HEK293 (cell line): ENCODE measurements around the gene HMGA1.

Experiments used
- CTCF ChIA-PET: fragments of 350-600 bp; formaldehyde crosslinking; extraction: SDS; loops from one replicate; lab custom pipeline; 2021; ENCODE audit warnings: antibody characterized with exemption; lab: Yijun Ruan, JAX
- POLR2A ChIA-PET: fragments of 300-600 bp; formaldehyde crosslinking; extraction: SDS; loops from one replicate; lab custom pipeline; 2020; ENCODE audit warnings: antibody characterized with exemption, inconsistent platforms; lab: Yijun Ruan, JAX
- H3K27ac ChIP-seq: fragments of 200-500 bp; sonication (Bioruptor generic); 2 replicates; pipeline ENCODE4 v1.5.1; 2014; ENCODE audit warnings: low read depth, low read length, control low read depth, inconsistent platforms; ENCODE audit errors: extremely low read depth
- H3K36me3 ChIP-seq, 2 experiments: fragments of 200-500 bp in 1 of 2; sonication (Bioruptor generic) in 1 of 2; 1 replicate in 1 of 2; 2 replicates in 1 of 2; pipeline ENCODE4 v1.5.1; 2014 to 2017; ENCODE audit warnings: inconsistent platforms in 2 of 2, low read length in 2 of 2; ENCODE audit not compliant: control insufficient read depth in 2 of 2, insufficient read depth in 1 of 2
- H3K4me1 ChIP-seq: fragments of 200-500 bp; sonication (Bioruptor generic); 2 replicates; pipeline ENCODE4 v1.5.1; 2014; ENCODE audit warnings: mild to moderate bottlenecking, low read length, inconsistent platforms; ENCODE audit not compliant: control insufficient read depth, insufficient read depth
- H3K4me3 ChIP-seq: 2 replicates; pipeline ENCODE4 v1.5.1; 2011; ENCODE audit warnings: low read depth, mild to moderate bottlenecking, control low read depth, low read length, moderate library complexity
- H3K9me3 ChIP-seq: fragments of 200-500 bp; sonication (Bioruptor generic); 2 replicates; pipeline ENCODE4 v1.5.1; 2014; ENCODE audit warnings: low read depth, low read length, inconsistent platforms; ENCODE audit not compliant: control insufficient read depth, insufficient read depth
- EGR2 ChIP-seq: fragments of 450-650 bp; formaldehyde crosslinking; IDR thresholded peaks from 2 replicates; pipeline ENCODE4 v1.5.1; 2016; ENCODE audit warnings: low read depth, missing biosample characterization, missing genetic modification characterization
- GLIS2 ChIP-seq: fragments of 450-650 bp; formaldehyde crosslinking; IDR thresholded peaks from 2 replicates; pipeline ENCODE4 v1.5.1; 2016; ENCODE audit warnings: missing biosample characterization, missing genetic modification characterization
- MEIS1 ChIP-seq: sonication (generic); formaldehyde crosslinking; IDR thresholded peaks from 2 replicates; pipeline ENCODE4 v1.8.1; 2022; ENCODE audit warnings: missing genetic modification reagents, mild to moderate bottlenecking, borderline replicate concordance
- PRDM10 ChIP-seq: fragments of 450-650 bp; formaldehyde crosslinking; IDR thresholded peaks from 2 replicates; pipeline ENCODE4 v1.5.1; 2016; ENCODE audit warnings: missing biosample characterization, missing genetic modification characterization
- TCF7L2 ChIP-seq: IDR thresholded peaks from 2 replicates; pipeline ENCODE4 v1.6.1; 2011; ENCODE audit warnings: low read depth, mild to moderate bottlenecking, inconsistent platforms, low read length, moderate library complexity, borderline replicate concordance
- ZFHX2 ChIP-seq: fragments of 450-650 bp; formaldehyde crosslinking; conservative IDR thresholded peaks from 2 replicates; pipeline ENCODE4 v1.5.1; 2016; ENCODE audit warnings: missing biosample characterization, missing genetic modification characterization
- ZNF184 ChIP-seq: fragments of 450-650 bp; IDR thresholded peaks from 2 replicates; pipeline ENCODE4 v1.5.1; 2018; ENCODE audit warnings: missing biosample characterization, mild to moderate bottlenecking, missing genetic modification characterization
- ZNF24 ChIP-seq: fragments of 450-650 bp; formaldehyde crosslinking; IDR thresholded peaks from 2 replicates; pipeline ENCODE4 v1.5.1; 2016; ENCODE audit warnings: missing biosample characterization, missing genetic modification characterization
- ZNF416 ChIP-seq: fragments of 450-650 bp; formaldehyde crosslinking; IDR thresholded peaks from 2 replicates; pipeline ENCODE4 v1.5.1; 2016; ENCODE audit warnings: missing biosample characterization, missing genetic modification characterization
- ZNF510 ChIP-seq: fragments of 450-650 bp; formaldehyde crosslinking; IDR thresholded peaks from 2 replicates; pipeline ENCODE4 v1.5.1; 2018; ENCODE audit warnings: mild to moderate bottlenecking, missing genetic modification characterization, missing biosample characterization; ENCODE audit not compliant: insufficient replicate concordance
- ZNF544 ChIP-seq: fragments of 450-650 bp; formaldehyde crosslinking; IDR thresholded peaks from 2 replicates; pipeline ENCODE4 v1.5.0; 2017; ENCODE audit warnings: missing biosample characterization, missing genetic modification characterization
- ZNF777 ChIP-seq: fragments of 450-650 bp; formaldehyde crosslinking; IDR thresholded peaks from 2 replicates; pipeline ENCODE4 v1.5.1; 2017; ENCODE audit warnings: missing biosample characterization, missing genetic modification characterization, borderline replicate concordance
- TF ChIP-seq, protein P1 (sequence below): fragments of 450-650 bp; formaldehyde crosslinking; IDR thresholded peaks from 2 replicates; pipeline ENCODE4 v1.5.1; 2017; ENCODE audit warnings: missing biosample characterization, missing genetic modification characterization
- TF ChIP-seq, protein P2 (sequence below): fragments of 450-650 bp; formaldehyde crosslinking; IDR thresholded peaks from 2 replicates; pipeline ENCODE4 v1.5.1; 2016; ENCODE audit warnings: missing biosample characterization, missing genetic modification characterization

HMGA1 gene

DNA sequence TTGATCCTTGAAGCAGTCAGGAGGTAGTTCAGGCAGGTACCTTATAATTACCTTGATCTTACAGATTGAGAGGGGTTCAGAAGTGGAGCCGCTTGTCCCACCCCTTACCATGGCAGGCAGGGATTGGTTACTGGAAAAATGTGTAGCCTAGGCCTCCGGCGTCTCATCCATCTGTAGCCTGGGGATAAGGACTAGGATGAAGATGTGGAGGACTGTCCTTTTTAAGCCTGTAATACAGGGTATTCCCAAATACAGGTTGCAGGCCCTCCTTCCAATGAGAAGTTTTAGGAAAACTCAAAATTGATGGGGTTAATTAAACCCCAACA is 2.8 kb downstream of the HMGA1 start:
- Histone ChIP-seq H3K27ac (no peak overlapping the region), H3K4me1 (peaks cover 6% of the 10 kb centered on the region; the same call in 1 of the 2 replicates), H3K4me3 (no peak overlapping the region)
- TF ChIP-seq ZNF510 (tag by site-specific recombination) (no peak), MEIS1 (CRISPR knock-in tag) (0 out of 2 replicates have a peak, but pooled peaks have one; percentile 6)
- TF ChIP-seq, all 188 proteins: peak for 1
- Histone ChIP-seq H3K9me3 (no peaks in the 10 kb centered on the region), H3K36me3 (peaks cover 0 to 52% of the 10 kb centered on the region in 2 experiments; a peak in 1 of 3 replicates)
- ChIA-PET POLR2A (no interaction called here), CTCF (interaction anchor here (0.6 kb wide), 1 partner anchor 342 kb away, joined by 4 read pairs; no protein-coding TSS in a partner anchor)

- TF ChIP-seq EGR2 (tag by site-specific recombination) (peak; percentile 35; the same call in 1 of the 2 replicates), ZNF24 (no peak), TCF7L2 (no peak), PRDM10 (tag by site-specific recombination) (no peak), ZNF777 (tag by site-specific recombination) (no peak)
- TF ChIP-seq, protein P1, sequence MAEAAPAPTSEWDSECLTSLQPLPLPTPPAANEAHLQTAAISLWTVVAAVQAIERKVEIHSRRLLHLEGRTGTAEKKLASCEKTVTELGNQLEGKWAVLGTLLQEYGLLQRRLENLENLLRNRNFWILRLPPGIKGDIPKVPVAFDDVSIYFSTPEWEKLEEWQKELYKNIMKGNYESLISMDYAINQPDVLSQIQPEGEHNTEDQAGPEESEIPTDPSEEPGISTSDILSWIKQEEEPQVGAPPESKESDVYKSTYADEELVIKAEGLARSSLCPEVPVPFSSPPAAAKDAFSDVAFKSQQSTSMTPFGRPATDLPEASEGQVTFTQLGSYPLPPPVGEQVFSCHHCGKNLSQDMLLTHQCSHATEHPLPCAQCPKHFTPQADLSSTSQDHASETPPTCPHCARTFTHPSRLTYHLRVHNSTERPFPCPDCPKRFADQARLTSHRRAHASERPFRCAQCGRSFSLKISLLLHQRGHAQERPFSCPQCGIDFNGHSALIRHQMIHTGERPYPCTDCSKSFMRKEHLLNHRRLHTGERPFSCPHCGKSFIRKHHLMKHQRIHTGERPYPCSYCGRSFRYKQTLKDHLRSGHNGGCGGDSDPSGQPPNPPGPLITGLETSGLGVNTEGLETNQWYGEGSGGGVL (tag by site-specific recombination): peak; percentile 41
- H3K9me3 ChIP-seq: no peaks in the 10 kb centered on the region
- H3K4me3 ChIP-seq: no peak overlapping the region
- peaks cover 0 to 52% of the 10 kb centered on the region in 2 experiments; a peak in 1 of 3 replicates for H3K36me3 ChIP-seq
- no peak overlapping the region for H3K27ac ChIP-seq
- H3K4me1 ChIP-seq: peaks cover 6% of the 10 kb centered on the region; the same call in 1 of the 2 replicates
- CTCF ChIA-PET: interaction anchor here (0.6 to 1.3 kb wide), 4 partner anchors 10 to 342 kb away, joined by 3 to 4 read pairs (median 4); no protein-coding TSS in a partner anchor
- POLR2A ChIA-PET: no interaction called here
These were observed 3.2 kb downstream of the HMGA1 start for GRCh38 chr6:34239893-34240292.

GRCh38 chr6:34240329-34241248 is 3.9 kb downstream of the HMGA1 start:
- no peak overlapping the region for H3K4me3 ChIP-seq
- TF ChIP-seq EGR2 (tag by site-specific recombination) (0 out of 2 replicates have a peak, but pooled peaks have one; percentile 62), ZNF416 (tag by site-specific recombination) (no peak), GLIS2 (tag by site-specific recombination) (peak; percentile 38; the same call in 1 of the 2 replicates), ZNF184 (tag by site-specific recombination) (peak; percentile 86), ZNF544 (tag by site-specific recombination) (no peak), ZFHX2 (tag by site-specific recombination) (peak; percentile 65)
- TF ChIP-seq, protein P2, sequence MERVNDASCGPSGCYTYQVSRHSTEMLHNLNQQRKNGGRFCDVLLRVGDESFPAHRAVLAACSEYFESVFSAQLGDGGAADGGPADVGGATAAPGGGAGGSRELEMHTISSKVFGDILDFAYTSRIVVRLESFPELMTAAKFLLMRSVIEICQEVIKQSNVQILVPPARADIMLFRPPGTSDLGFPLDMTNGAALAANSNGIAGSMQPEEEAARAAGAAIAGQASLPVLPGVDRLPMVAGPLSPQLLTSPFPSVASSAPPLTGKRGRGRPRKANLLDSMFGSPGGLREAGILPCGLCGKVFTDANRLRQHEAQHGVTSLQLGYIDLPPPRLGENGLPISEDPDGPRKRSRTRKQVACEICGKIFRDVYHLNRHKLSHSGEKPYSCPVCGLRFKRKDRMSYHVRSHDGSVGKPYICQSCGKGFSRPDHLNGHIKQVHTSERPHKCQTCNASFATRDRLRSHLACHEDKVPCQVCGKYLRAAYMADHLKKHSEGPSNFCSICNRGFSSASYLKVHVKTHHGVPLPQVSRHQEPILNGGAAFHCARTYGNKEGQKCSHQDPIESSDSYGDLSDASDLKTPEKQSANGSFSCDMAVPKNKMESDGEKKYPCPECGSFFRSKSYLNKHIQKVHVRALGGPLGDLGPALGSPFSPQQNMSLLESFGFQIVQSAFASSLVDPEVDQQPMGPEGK (tag by site-specific recombination): 0 out of 2 replicates have a peak, but pooled peaks have one; percentile 12
- TF ChIP-seq, all 188 proteins: peak for 5
- ChIA-PET CTCF (interaction anchor here (0.6 to 1.3 kb wide), 4 partner anchors 9 to 145 kb away, joined by 3 to 4 read pairs (median 4); no protein-coding TSS in a partner anchor), POLR2A (no interaction called here)
- Histone ChIP-seq H3K27ac (no peak overlapping the region), H3K9me3 (no peaks in the 10 kb centered on the region), H3K36me3 (peaks cover 0 to 52% of the 10 kb centered on the region in 2 experiments; a peak in 1 of 3 replicates), H3K4me1 (peaks cover 6% of the 10 kb centered on the region; the same call in 1 of the 2 replicates)
